Thoracic aorta (tissue), 2 donors: ENCODE data around the gene RPL28. TPM values are rescaled to one million over a fixed set of nuclear protein-coding genes. Genes with fewer than 3 reads are reported as not detected.
A peak's percentile ranks its signal among the peaks of the same experiment; 100 is the strongest.

ENCODE experiments used
- ATAC-seq: fragments of 150-250 bp; one replicate; pipeline ENCODE4 v1.8.0; 2017; ENCODE audit warnings: low read depth; ENCODE audit not compliant: insufficient number of reproducible peaks, low FRiP score
- DNase-seq: peaks from one replicate; pipeline ENCODE4 v3.0.0-alpha.2; 2020; ENCODE audit warnings: low spot score
- H3K27ac ChIP-seq, 2 donors: fragments of 200-600 bp; sonication (generic); 1 replicate in 1 of 2; 2 replicates in 1 of 2; pipeline ENCODE4 v1.5.1; 2016; ENCODE audit warnings: mild to moderate bottlenecking in 2 of 2, moderate library complexity in 2 of 2
- H3K27me3 ChIP-seq: fragments of 200-600 bp; sonication (generic); replicated peaks from 2 replicates; pipeline ENCODE4 v1.6.0; 2016; ENCODE audit warnings: mild to moderate bottlenecking; ENCODE audit not compliant: insufficient read depth
- H3K36me3 ChIP-seq: fragments of 200-600 bp; sonication (generic); one replicate; pipeline ENCODE4 v1.5.1; 2016
- H3K4me1 ChIP-seq, 2 donors: fragments of 200-600 bp; sonication (generic); 1 replicate in 1 of 2; 2 replicates in 1 of 2; pipeline versions ENCODE4 v1.5.1 to v1.6.0; 2016; ENCODE audit warnings: low read depth in 2 of 2, mild to moderate bottlenecking in 1 of 2; ENCODE audit not compliant: control insufficient read depth in 1 of 2
- H3K4me3 ChIP-seq: fragments of 200-600 bp; sonication (generic); 2 replicates; pipeline ENCODE4 v1.5.1; 2016; ENCODE audit warnings: mild to moderate bottlenecking
- H3K9me3 ChIP-seq: fragments of 200-600 bp; sonication (generic); 2 replicates; pipeline ENCODE4 v1.5.1; 2016
- total RNA-seq, 2 donors: library from RNA; depleted of rRNA; stranded (reverse); fragments of >200 nt; gene quantifications; one replicate each; pipeline versions ENCODE4 v1.1.0 to v1.2.3, GENCODE V29; 2016
- TF ChIP-seq, protein P1 (sequence below): fragments of 200-600 bp; sonication (generic); IDR thresholded peaks from one replicate; pipeline ENCODE4 v1.5.1; 2019; ENCODE audit warnings: antibody characterized with exemption

RPL28 gene
- 100 to 1,000 TPM; 175 to 274 TPM for total RNA-seq

- DNase-seq (peak; percentile 89), ATAC-seq (peak; percentile 73)
- peaks cover 31 to 52% of the 10 kb centered on the region in 2 donors for H3K4me1 ChIP-seq
- H3K27me3 ChIP-seq, result no peaks in the 10 kb centered on the region
- H3K27ac ChIP-seq, result peak within 1 kb of the TSS; percentile 95 to 99
- peak within 1 kb of the TSS; percentile 99 for H3K4me3 ChIP-seq
- no peaks in the 10 kb centered on the region for H3K9me3 ChIP-seq
- TF ChIP-seq, protein P1, sequence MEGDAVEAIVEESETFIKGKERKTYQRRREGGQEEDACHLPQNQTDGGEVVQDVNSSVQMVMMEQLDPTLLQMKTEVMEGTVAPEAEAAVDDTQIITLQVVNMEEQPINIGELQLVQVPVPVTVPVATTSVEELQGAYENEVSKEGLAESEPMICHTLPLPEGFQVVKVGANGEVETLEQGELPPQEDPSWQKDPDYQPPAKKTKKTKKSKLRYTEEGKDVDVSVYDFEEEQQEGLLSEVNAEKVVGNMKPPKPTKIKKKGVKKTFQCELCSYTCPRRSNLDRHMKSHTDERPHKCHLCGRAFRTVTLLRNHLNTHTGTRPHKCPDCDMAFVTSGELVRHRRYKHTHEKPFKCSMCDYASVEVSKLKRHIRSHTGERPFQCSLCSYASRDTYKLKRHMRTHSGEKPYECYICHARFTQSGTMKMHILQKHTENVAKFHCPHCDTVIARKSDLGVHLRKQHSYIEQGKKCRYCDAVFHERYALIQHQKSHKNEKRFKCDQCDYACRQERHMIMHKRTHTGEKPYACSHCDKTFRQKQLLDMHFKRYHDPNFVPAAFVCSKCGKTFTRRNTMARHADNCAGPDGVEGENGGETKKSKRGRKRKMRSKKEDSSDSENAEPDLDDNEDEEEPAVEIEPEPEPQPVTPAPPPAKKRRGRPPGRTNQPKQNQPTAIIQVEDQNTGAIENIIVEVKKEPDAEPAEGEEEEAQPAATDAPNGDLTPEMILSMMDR, result no peak
- peaks cover 9% of the 10 kb centered on the region for H3K36me3 ChIP-seq
These were observed at the start of gene RPL28 for GRCh38 chr19:55385724-55386492. RPL28 (plus strand) TSS chr19:55385932; CDS start chr19:55386358, 426 bp downstream.

DNA sequence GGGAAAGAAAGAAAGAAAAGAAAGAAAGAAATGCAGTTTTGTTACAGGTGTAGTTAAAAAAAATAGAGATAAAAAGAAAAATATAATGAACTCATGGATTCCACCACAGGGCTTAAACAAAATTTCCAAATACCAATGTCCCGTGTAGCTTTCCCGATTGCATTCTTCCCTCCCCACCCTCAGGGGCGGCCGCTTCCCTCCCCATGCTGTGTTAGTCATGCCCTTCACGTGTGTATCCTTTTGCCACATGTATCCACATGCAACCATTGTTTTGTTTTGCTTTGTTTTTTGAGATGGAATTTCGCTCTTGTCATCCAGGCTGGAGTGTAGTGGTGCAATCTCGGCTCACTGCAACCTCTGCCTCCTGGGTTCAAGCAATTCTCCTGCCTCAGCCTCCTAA is 49.6 kb upstream of the RPL28 start:
- peaks cover 10 to 18% of the 10 kb centered on the region in 2 donors for H3K4me1 ChIP-seq
- no peaks in the 10 kb centered on the region for H3K9me3 ChIP-seq
- H3K27me3 ChIP-seq, result no peaks in the 10 kb centered on the region
- DNase-seq (no peak), ATAC-seq (no peak)
- no peaks in the 10 kb centered on the region for H3K36me3 ChIP-seq
- no peak overlapping the region for H3K27ac ChIP-seq
- H3K4me3 ChIP-seq, result no peak overlapping the region
- TF ChIP-seq, protein P1, result no peak

DNA sequence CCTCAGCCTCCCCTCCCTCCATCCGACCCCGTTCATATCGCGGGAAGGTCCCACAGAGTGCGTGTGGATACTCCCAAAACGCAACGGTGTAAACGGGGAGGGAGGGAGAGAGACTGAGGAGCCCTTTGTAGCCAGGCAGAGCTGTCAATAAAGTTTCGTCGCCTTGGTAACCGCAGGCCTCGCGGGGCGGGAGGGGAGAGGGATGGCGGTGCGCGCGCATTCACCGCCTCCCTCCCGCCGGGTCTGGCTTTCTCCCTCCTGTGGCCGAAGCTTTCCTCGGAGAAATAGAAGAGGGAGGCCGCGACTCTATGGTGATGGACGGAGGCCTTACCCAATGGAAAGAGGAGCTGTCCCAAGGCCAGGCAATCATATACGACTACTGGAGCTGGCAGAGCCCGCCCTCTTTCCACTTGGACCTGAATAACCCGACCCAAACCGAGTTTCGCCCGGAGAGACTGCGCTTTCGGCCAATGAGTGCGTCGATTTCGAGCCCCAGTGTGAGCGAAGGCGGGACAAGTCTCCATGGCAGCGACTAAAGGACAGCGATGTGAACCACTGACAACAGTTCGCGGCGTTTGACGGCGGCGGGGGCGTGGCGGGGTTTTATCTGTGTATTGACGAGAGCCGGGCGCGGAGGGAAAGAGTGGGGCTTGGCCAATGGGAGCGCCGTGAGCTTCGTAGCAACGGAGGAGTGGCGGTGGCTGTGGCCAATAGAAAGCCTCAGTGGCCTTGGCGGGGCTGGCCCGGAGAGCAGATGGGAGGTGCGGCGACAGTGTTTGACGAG is 46.4 kb upstream of the RPL28 start, which contains the start of gene KMT5C:
TSS of gene KMT5C (plus strand) at position 772 of the 784 bp plus-strand sequence. CDS start 2,061 bp downstream, outside the sequence.
- H3K4me3 ChIP-seq, result peak within 1 kb of the TSS; percentile 85
- ATAC-seq (peak; percentile 98), DNase-seq (peak; percentile 100)
- H3K4me1 ChIP-seq, result peaks cover 12 to 29% of the 10 kb centered on the region in 2 donors
- H3K36me3 ChIP-seq, result peaks cover 15% of the 10 kb centered on the region
- H3K27ac ChIP-seq, result peak within 1 kb of the TSS; percentile 79 to 87
- no peaks in the 10 kb centered on the region for H3K9me3 ChIP-seq
- TF ChIP-seq, protein P1, result peak; percentile 40
- no peaks in the 10 kb centered on the region for H3K27me3 ChIP-seq

DNA sequence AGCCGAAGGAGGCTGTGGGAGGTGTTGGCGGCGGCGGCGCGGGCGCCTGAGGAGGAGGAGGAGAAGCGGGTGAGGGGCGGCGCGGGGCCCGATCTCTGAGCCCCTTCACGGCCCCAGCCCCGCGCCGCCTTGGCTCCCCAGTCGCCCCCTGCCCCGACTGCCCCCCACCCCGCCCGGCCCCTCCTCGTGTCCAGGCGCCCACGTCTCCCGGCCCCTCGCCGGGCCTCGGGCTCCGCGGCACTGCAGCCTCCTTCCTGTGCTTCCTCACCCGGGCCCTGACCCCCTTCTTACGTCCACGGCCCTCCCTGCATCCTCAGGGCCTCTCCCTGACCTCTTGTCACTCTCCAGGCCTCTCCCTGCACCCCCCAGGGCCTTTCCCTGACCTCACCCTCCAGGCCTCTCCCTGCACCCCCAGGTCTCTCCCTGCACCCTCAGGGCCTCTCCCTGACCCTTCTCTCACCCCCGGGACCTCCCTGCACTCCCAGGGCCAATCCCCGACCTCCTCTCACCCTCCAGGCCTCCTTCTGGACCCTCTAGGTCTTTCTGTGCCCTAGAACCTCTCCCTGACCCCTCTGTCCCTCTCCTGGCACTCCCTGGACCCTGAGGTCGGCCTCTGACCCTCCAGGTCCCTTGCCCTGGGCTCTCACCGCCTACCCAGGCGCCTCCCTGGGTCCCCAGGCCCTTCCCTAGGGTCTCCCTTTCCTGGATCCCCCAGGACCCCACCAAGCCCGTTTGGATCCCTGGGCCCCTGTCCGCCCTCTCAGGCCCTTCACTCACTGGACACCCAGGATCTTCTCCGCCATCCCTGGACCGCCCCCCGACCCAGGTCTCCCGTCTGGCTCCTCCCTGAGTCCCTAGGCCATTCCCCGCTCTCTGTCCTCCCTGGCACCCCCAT is 45.6 kb upstream of the RPL28 start:
- H3K4me1 ChIP-seq, result peaks cover 12 to 29% of the 10 kb centered on the region in 2 donors
- H3K27ac ChIP-seq, result peak overlapping the region in 1 of 2 donors; percentile 52

More for the DNA sequence above, 45.6 kb upstream of the RPL28 start:
- TF ChIP-seq, protein P1, result no peak
- Histone ChIP-seq H3K27me3 (no peaks in the 10 kb centered on the region), H3K9me3 (no peaks in the 10 kb centered on the region), H3K36me3 (peaks cover 15% of the 10 kb centered on the region), H3K4me3 (peak overlapping the region; percentile 85)
- ATAC-seq, result no peak
- no peak for DNase-seq
